ENCODE data around the gene NMT1.
A peak's percentile ranks its signal among the peaks of the same experiment; 100 is the strongest.

NMT1 gene

DNA sequence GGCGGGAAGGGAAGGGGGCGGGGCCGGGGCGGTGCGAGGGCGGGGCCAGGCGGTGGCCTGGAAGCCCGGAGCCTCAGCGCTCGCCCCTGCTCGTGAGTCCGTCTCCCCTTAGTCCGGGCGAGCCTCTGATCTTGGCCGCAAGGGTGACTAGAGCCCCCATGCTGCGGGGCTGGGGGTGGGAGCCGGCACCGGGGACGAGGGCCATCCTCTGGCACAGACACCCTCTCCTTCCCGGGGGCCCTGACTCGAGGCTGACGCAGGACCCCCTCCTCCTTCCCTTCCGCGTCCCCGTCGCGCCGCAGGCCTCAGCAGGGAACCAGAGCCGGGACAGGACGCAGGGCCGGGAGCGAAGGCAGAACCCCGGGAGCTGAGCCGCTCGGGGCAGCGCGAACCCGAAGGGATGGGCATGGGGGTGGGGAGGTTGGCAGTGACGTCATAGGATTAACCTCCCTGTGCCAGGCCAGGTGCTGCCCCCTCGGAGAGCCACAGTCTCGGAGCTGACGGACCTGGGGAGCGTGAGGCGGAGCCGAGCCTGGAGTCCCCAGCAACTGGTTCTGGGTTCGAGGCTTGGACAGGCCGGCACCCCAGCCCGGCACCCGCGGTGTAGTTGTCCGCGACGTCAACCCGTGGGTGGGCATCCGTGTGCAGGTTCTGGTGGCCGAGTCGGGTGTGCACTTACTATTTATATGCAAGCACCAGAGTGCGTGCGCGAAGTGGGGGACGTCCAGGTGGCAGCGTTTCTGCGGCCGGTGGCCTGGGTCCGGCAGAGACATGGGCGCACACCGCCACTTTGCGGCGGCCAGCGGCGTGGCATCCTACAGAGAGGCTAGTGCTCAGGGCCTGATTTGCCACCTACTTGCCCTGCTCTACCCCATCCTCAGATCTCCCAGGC lies 71.7 kb downstream of the NMT1 start:
- peak in 52 of 56 donors; percentile 22 to 78 (median 62) for DNase-seq

DNA sequence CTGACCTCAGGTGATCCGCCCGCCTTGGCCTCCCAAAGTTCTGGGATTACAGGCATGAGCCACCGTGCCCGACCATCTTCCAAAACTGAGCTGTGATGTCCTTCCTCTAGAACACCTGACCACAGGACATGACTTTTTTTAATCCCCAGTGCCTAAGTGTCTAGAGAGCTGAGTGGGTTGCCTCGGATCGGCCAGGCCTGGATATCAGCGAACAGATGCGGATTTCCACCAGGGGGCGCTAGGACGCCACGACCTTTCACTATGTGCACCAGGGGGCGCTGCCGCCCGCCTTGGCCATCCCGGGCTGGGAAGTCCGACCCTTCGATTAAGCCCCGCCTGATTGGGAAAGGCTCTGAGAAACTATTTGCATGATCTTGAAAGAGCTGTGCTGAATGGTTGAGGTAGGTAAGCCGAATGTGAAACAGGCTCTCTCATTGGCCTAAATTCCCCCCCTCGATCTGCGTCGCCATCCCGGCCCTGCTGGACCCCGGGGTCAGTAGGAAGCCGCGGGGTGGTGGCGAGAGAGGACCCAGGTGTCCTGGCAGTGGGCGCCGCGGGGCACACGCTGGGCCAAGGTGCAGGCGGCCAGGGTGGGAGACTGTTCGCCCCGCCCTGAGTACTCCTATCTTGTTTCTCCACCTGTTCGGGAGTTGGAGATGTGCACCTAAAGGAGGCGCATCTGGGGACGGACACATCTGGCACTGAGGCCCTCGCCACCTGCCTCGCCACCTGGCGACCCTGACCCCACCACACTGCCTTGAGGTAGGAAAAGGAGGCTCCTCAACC lies 74.3 kb downstream of the NMT1 start, which contains the start of gene ACBD4:
TSS of gene ACBD4 (plus strand) at position 496 of the 786 bp plus-strand sequence. CDS start 458 bp downstream, outside the sequence.
- peak; percentile 77 to 98 (median 88) for DNase-seq

- peak in 2 of 56 donors; percentile 23 to 27 for DNase-seq
Observed at GRCh38 chr17:45135978-45136791, 75.1 kb downstream of the NMT1 start.

DNA sequence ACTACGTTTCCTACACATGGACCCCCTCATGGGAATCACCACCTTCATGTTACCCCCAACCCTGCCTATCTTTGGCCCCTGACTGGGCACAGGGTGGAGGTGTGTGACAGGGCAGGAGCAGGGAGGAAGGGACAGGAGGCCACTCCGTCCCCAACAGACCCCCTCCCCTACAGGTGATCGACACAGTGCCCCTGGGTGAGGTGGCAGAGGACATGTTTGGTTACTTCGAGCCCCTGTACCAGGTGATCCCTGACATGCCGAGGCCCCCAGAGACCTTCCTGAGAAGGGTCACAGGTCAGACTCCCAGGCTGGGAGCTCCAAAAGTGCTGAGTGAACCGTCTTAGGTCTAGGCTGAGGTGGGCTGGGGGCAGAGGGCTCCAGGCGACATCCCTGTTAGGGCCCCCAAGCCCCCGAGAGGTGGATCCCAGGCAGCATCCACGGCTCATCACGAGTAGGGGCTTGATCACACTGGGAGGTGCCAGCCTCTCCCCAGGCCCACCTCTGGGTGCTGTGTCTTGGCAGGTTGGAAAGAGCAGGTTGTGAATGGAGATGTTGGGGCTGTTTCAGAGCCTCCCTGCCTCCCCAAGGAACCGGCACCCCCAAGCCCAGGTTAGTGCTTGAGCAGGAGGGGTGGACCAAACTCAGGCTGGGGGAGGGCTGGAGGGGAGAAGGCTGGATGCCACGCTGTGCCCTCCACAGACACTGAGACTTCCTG lies 75.9 kb downstream of the NMT1 start:
- no peak for DNase-seq

- DNase-seq = no peak
Observed at GRCh38 chr17:45137561-45138305, 76.6 kb downstream of the NMT1 start.

GRCh38 chr17:45138911-45139532 lies 77.9 kb downstream of the NMT1 start:
- DNase-seq = no peak

DNA sequence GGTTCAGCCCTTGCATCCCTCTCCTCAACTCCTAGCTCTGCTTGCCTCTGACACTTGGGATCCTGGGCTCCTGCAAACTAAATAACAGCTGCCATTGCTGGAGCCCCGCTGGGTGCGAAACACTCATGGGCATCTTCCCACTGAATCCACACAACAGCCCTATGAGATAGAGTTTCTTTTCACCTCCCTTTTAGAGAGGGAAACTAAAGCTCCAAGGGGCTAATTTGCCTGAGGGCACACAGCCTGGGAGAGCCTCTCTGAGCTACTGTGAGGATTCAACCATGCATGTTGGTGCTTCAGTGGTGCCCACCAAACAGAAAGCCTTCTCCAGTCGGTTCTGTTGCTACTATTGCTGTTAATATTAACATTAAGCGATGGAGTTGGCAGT lies 78.4 kb downstream of the NMT1 start:
- DNase-seq = no peak

- no peak for DNase-seq
Observed at GRCh38 chr17:45143094-45143670, 82.1 kb downstream of the NMT1 start.

DNA sequence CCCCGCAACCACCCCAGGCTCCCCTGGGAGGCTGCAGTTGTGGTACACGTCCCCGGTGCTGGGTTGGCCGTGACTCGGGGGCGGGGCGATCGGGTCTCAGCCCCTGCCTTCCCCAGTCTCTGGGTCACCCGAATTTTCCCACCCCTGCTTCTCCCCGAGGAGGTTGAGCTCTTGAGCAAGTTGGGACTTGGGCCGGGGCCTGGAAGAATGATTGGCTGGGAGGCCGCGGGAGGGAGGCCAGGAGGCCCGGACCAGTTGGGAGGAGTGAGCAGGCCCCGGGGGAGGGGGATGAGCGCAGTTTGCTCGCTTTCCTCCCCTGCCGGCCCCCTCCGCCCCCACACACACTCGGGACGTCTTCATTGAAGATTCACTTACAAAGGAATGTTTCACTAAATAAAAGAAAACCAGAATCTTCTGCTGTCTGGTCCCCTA lies 82.7 kb downstream of the NMT1 start:
- DNase-seq = peak in 33 of 56 donors; percentile 22 to 80 (median 47)

DNA sequence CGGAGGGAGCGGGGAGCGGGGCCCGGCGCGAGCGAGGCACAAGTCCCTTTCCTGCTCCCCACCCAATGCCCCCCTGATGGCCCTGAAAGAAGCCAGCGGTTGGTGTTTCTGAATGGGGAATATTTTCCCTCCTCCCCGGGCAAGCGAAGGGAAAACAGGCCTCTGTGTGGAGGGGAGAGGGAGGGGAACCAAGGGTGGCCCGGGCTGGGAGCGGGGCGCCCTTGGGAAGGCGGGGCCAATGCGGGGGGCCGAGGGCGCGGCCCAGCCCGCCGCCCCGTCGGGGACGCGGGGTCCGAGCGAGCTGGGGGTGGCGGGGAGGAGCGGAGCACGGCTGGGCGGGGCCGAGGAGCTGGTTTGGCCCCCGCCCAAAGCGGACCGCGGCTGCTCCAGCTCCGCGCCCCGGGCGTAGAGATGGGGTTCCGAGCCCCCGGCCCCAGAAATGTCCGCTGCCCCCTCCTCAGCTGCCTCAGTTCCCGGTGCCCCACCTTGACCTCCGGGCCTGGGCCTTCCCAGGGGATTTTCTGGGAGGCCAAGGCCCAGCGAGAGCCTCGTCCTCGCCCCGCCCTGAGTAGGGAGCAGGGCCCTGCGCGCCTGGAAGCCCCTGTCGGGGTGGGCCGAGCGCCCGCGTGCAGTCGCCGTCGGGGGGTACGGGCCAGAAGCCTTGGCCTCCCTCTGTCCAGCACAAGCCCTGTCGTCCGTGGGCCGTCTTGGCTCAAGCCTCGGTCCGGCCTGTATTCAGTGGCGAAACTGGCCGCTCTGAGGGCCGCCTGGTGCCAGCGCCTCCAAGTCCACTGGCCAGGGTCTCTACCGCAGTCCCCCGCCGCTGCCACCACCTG lies 83.3 kb downstream of the NMT1 start:
- peak in 23 of 56 donors; percentile 14 to 78 (median 48) for DNase-seq

- DNase-seq = no peak
Observed at GRCh38 chr17:45145035-45145389, 83.9 kb downstream of the NMT1 start.

DNA sequence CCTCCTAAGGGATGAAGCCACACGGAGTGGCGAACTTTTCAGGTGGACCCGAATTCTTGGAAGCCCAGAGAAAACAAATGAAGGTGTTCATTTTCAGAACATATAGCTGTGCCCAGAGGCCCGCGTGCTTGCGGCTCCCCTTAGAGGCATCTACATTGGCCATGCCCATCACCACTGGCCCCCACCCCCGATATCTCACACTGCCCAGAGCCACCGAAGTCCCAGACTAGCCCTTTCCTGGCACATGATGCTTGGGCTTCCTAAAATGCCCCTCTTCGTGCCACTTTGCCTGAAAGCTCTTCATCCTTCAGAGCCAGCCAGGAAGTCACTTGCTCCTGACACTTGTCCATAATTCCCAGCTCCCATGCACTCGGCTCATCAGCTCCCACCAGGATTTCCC lies 85.0 kb downstream of the NMT1 start:
- no peak for DNase-seq

DNA sequence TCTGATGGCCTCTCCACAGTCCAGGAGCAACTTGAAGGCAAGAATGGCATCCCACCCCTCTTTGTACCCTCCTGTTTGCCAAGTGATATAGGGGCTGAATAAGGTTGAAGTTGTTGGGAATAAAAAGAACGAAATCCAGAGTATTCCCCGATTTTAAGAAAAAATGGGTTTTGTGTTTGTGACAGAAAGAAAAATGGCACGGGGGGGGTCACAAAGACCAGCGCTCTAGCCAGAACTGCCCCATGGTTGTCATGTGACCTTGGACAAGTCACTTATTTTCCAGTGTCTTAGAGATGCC lies 85.4 kb downstream of the NMT1 start:
- no peak for DNase-seq

DNA sequence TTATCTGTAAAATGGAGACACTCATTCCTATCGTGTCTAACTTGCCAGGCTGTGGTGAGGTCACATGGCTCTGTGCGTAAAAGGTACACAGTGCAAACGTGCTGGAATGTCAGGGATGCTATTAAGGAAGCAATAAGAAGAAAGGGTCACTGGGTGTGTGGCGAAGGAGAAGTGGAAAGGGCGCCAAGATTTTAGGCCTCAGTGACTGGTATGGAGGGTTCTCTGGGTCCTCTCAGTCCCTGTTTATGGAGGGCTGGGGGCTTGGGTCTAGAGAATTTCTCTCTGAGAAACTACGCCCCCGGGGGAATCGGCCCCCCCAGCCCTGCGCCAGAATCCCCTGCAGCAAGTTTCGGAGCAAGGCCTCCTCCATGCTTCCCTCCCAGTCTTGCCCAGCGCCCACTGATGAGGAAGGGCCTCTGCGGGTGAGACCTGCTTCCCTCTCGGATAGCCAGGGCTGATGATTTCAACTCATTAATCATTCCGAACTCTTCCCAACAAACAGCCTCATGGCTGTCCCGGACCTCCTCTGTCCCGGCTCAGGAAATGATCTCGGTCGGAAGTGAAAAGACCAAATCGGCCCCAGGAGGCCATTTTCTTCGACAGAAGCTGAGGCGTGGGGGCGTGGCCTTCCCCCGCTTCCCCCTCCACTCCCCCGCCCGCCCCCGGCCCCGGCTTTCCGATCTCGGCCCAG lies 85.9 kb downstream of the NMT1 start:
- DNase-seq = peak in 20 of 56 donors; percentile 42 to 86 (median 72)

GRCh38 chr17:45147581-45148182 lies 86.6 kb downstream of the NMT1 start:
- peak in 54 of 56 donors; percentile 41 to 88 (median 72) for DNase-seq

DNA sequence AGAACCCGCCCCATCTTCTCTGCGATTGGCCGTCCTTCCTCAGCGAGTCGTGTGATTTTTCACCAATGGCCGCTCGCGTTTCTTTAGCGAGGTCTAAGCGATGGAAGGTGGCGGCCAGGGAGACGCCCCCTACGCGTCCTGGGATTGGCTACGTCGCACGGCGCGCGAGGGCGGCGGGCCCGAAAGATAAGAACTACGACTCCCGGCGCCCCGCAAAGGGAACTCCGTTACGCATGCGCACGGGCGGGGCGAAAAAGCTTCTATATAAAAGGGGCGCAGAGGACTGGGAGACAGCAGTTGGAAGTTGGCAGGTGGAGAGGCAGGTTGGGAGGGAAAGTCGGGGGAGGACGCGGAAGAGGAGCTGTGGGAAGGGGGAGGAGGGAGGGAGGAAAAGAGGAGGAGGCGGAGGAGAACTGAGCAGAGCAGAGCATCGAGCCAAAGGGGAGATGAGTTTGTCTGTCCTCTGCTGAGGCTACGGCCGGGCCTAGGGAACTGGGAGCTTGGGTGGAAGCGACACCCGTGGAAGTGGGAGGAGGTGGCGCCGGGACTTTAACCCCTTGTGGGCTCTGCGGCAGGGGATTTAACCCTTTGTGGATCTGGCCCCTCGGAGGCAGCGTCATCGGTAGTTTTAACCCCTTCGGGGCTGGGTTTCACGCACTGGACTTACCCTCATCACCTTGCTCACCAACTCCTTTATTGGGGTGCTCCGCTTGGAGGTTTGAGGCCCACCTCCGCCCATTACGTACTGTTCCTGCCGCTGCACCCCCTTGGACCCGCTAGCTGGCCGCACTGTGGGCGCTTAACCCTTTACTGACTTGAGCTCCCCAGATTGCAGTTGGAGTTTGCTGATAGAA lies 87.3 kb downstream of the NMT1 start, which contains the start of gene HEXIM1:
TSS of gene HEXIM1 (plus strand) at position 293 of the 854 bp plus-strand sequence. CDS start 716 bp downstream, outside the sequence.
- DNase-seq = peak; percentile 93 to 100 (median 99)

All from amygdala (tissue), 56 donors.